ENCODE data around the gene AFF3.

The AFF3 gene

GRCh38 chr2:99858951-99859596 lies 283.3 kb downstream of the AFF3 start:
- Histone ChIP-seq H3K27me3 (ENCODE audit: insufficient read depth, poor library complexity, severe bottlenecking) (no peaks in the 10 kb centered on the region), H3K27ac (ENCODE audit: poor library complexity, severe bottlenecking) (no peak overlapping the region), H3K4me3 (ENCODE audit: severe bottlenecking) (no peak overlapping the region), H3K9me3 (ENCODE audit: severe bottlenecking) (no peaks in the 10 kb centered on the region), H3K36me3 (ENCODE audit: low read depth) (no peaks in the 10 kb centered on the region), H3K4me1 (ENCODE audit: insufficient read depth, poor library complexity, severe bottlenecking) (no peaks in the 10 kb centered on the region)
- DNase-seq (ENCODE audit: low spot score): no peak
- no peak for ATAC-seq (ENCODE audit: low read depth)
- TF ChIP-seq CTCF (IDR thresholded peaks at IDR 0.05; ENCODE audit: poor library complexity, severe bottlenecking): no peak

GRCh38 chr2:99857867-99858444 lies 284.4 kb downstream of the AFF3 start:
- Histone ChIP-seq H3K27ac (ENCODE audit: poor library complexity, severe bottlenecking) (no peak overlapping the region), H3K4me3 (ENCODE audit: severe bottlenecking) (no peak overlapping the region), H3K27me3 (ENCODE audit: insufficient read depth, poor library complexity, severe bottlenecking) (no peaks in the 10 kb centered on the region), H3K36me3 (ENCODE audit: low read depth) (no peaks in the 10 kb centered on the region), H3K4me1 (ENCODE audit: insufficient read depth, poor library complexity, severe bottlenecking) (no peaks in the 10 kb centered on the region), H3K9me3 (ENCODE audit: severe bottlenecking) (no peaks in the 10 kb centered on the region)
- no peak for TF ChIP-seq CTCF (IDR thresholded peaks at IDR 0.05; ENCODE audit: poor library complexity, severe bottlenecking)
- ATAC-seq (ENCODE audit: low read depth): no peak
- no peak for DNase-seq (ENCODE audit: low spot score)

GRCh38 chr2:99857372-99857771 lies 285.0 kb downstream of the AFF3 start:
- H3K9me3 ChIP-seq (ENCODE audit: severe bottlenecking): no peaks in the 10 kb centered on the region
- no peak overlapping the region for H3K4me3 ChIP-seq (ENCODE audit: severe bottlenecking)
- no peak for TF ChIP-seq CTCF (IDR thresholded peaks at IDR 0.05; ENCODE audit: poor library complexity, severe bottlenecking)
- H3K4me1 ChIP-seq (ENCODE audit: insufficient read depth, poor library complexity, severe bottlenecking): no peaks in the 10 kb centered on the region
- no peaks in the 10 kb centered on the region for H3K27me3 ChIP-seq (ENCODE audit: insufficient read depth, poor library complexity, severe bottlenecking)
- no peak overlapping the region for H3K27ac ChIP-seq (ENCODE audit: poor library complexity, severe bottlenecking)
- DNase-seq (ENCODE audit: low spot score) (no peak), ATAC-seq (ENCODE audit: low read depth) (no peak)
- H3K36me3 ChIP-seq (ENCODE audit: low read depth): no peaks in the 10 kb centered on the region

GRCh38 chr2:99856119-99856518 lies 286.3 kb downstream of the AFF3 start:
- H3K36me3 ChIP-seq (ENCODE audit: low read depth): no peaks in the 10 kb centered on the region
- H3K4me3 ChIP-seq (ENCODE audit: severe bottlenecking): no peak overlapping the region
- H3K27me3 ChIP-seq (ENCODE audit: insufficient read depth, poor library complexity, severe bottlenecking): no peaks in the 10 kb centered on the region

More at GRCh38 chr2:99856119-99856518, 286.3 kb downstream of the AFF3 start:
- no peak for DNase-seq (ENCODE audit: low spot score)
- no peak overlapping the region for H3K27ac ChIP-seq (ENCODE audit: poor library complexity, severe bottlenecking)
- no peak for ATAC-seq (ENCODE audit: low read depth)
- H3K4me1 ChIP-seq (ENCODE audit: insufficient read depth, poor library complexity, severe bottlenecking): no peaks in the 10 kb centered on the region
- no peaks in the 10 kb centered on the region for H3K9me3 ChIP-seq (ENCODE audit: severe bottlenecking)
- no peak for TF ChIP-seq CTCF (IDR thresholded peaks at IDR 0.05; ENCODE audit: poor library complexity, severe bottlenecking)

All from RWPE2 (cell line).